HL-60/S4 treated with retinoic acid at 250 ng/mL for 4 days and 3 days (cell line): ENCODE results near the gene ARIH1.

Experiments used
- in situ Hi-C: fragments of 300-500 bp; cut with MboI; formaldehyde crosslinking; loops from 2 replicates; pipeline ENCODE4 v1.7.0; 2022; ENCODE audit warnings: low sequenced_read_pairs

ARIH1 gene

GRCh38 chr15:72486144-72486543 is 12.0 kb downstream of the ARIH1 start:
- in situ Hi-C loops, result no loop called here

GRCh38 chr15:72487070-72487797 is 13.1 kb downstream of the ARIH1 start:
- in situ Hi-C loops, result no loop called here

GRCh38 chr15:72488558-72488957 is 14.4 kb downstream of the ARIH1 start:
- in situ Hi-C loops, result no loop called here

GRCh38 chr15:72489943-72490554 is 15.9 kb downstream of the ARIH1 start:
- in situ Hi-C loops, result no loop called here

- in situ Hi-C loops, result no loop called here
These were observed 17.6 kb downstream of the ARIH1 start for GRCh38 chr15:72491768-72492167.

GRCh38 chr15:72492733-72493132 is 18.6 kb downstream of the ARIH1 start:
- in situ Hi-C loops, result no loop called here

GRCh38 chr15:72493220-72493619 is 19.1 kb downstream of the ARIH1 start:
- in situ Hi-C loops, result no loop called here

- in situ Hi-C loops, result no loop called here
These were observed 20.9 kb downstream of the ARIH1 start for GRCh38 chr15:72495007-72495406.

- in situ Hi-C loops, result no loop called here
These were observed 22.7 kb downstream of the ARIH1 start for GRCh38 chr15:72496783-72497182.

- in situ Hi-C loops, result no loop called here
These were observed 23.3 kb downstream of the ARIH1 start for GRCh38 chr15:72497402-72497801.

- in situ Hi-C loops, result no loop called here
These were observed 28.2 kb downstream of the ARIH1 start for GRCh38 chr15:72502220-72502809.

- in situ Hi-C loops, result no loop called here
These were observed 29.0 kb downstream of the ARIH1 start for GRCh38 chr15:72503147-72503546.

GRCh38 chr15:72507402-72508092 is 33.4 kb downstream of the ARIH1 start:
- in situ Hi-C loops, result no loop called here

GRCh38 chr15:72509484-72509883 is 35.4 kb downstream of the ARIH1 start:
- in situ Hi-C loops, result no loop called here

GRCh38 chr15:72511536-72511935 is 37.4 kb downstream of the ARIH1 start:
- in situ Hi-C loops, result no loop called here

- in situ Hi-C loops, result no loop called here
These were observed 41.7 kb downstream of the ARIH1 start for GRCh38 chr15:72515591-72516389.

GRCh38 chr15:72516777-72517176 is 42.6 kb downstream of the ARIH1 start:
- in situ Hi-C loops, result no loop called here

GRCh38 chr15:72521682-72522081 is 47.6 kb downstream of the ARIH1 start:
- in situ Hi-C loops, result no loop called here

- in situ Hi-C loops, result no loop called here
These were observed 59.0 kb downstream of the ARIH1 start for GRCh38 chr15:72532991-72533601.

GRCh38 chr15:72534523-72534922 is 60.4 kb downstream of the ARIH1 start:
- in situ Hi-C loops, result no loop called here
